ENCODE results near the gene RASGRF2. TPM values are rescaled to one million over a fixed set of nuclear protein-coding genes. Genes with fewer than 3 reads are reported as not detected.

The RASGRF2 gene
- total RNA-seq, 1 donor from 2014 or later = 0.92 TPM

- TF ChIP-seq CTCF (IDR thresholded peaks at IDR 0.05) = no peak
- DNase-seq (ENCODE audit: low spot score) = no peak
- Mint-ChIP-seq H3K4me1 (ENCODE audit: low read depth) (no peaks in the 10 kb centered on the region), H3K36me3 (ENCODE audit: low read depth) (no peaks in the 10 kb centered on the region), H3K4me3 (ENCODE audit: unreplicated experiment) (no peak overlapping the region), H3K27me3 (ENCODE audit: low read depth) (peaks cover 10% of the 10 kb centered on the region), H3K9me3 (ENCODE audit: low read depth) (no peaks in the 10 kb centered on the region), H3K27ac (ENCODE audit: unreplicated experiment) (no peak overlapping the region)
These were observed 168.3 kb downstream of the RASGRF2 start for GRCh38 chr5:81128416-81128815.

- Mint-ChIP-seq H3K36me3 (ENCODE audit: low read depth) (peaks cover 6% of the 10 kb centered on the region), H3K4me1 (ENCODE audit: low read depth) (no peaks in the 10 kb centered on the region), H3K4me3 (ENCODE audit: unreplicated experiment) (no peak overlapping the region), H3K27me3 (ENCODE audit: low read depth) (peaks cover 10% of the 10 kb centered on the region), H3K9me3 (ENCODE audit: low read depth) (peaks cover 12% of the 10 kb centered on the region), H3K27ac (ENCODE audit: unreplicated experiment) (no peak overlapping the region)
- DNase-seq (ENCODE audit: low spot score) = no peak
- TF ChIP-seq CTCF (IDR thresholded peaks at IDR 0.05) = no peak
These were observed 172.2 kb downstream of the RASGRF2 start for GRCh38 chr5:81132381-81132780.

- H3K4me1 Mint-ChIP-seq (ENCODE audit: low read depth) = no peaks in the 10 kb centered on the region
- peaks cover 10% of the 10 kb centered on the region for H3K27me3 Mint-ChIP-seq (ENCODE audit: low read depth)
- no peak overlapping the region for H3K4me3 Mint-ChIP-seq (ENCODE audit: unreplicated experiment)
- TF ChIP-seq CTCF (IDR thresholded peaks at IDR 0.05) = no peak
- peaks cover 12% of the 10 kb centered on the region for H3K9me3 Mint-ChIP-seq (ENCODE audit: low read depth)
- DNase-seq (ENCODE audit: low spot score) = no peak
- H3K27ac Mint-ChIP-seq (ENCODE audit: unreplicated experiment) = no peak overlapping the region
- peaks cover 8% of the 10 kb centered on the region for H3K36me3 Mint-ChIP-seq (ENCODE audit: low read depth)
These were observed 173.9 kb downstream of the RASGRF2 start for GRCh38 chr5:81134066-81134465.

GRCh38 chr5:81134566-81134965 lies 174.4 kb downstream of the RASGRF2 start:
- Mint-ChIP-seq H3K27ac (ENCODE audit: unreplicated experiment) (no peak overlapping the region), H3K27me3 (ENCODE audit: low read depth) (peaks cover 10% of the 10 kb centered on the region), H3K9me3 (ENCODE audit: low read depth) (peaks cover 12% of the 10 kb centered on the region), H3K4me1 (ENCODE audit: low read depth) (no peaks in the 10 kb centered on the region), H3K4me3 (ENCODE audit: unreplicated experiment) (no peak overlapping the region), H3K36me3 (ENCODE audit: low read depth) (peaks cover 8% of the 10 kb centered on the region)
- DNase-seq (ENCODE audit: low spot score) = no peak
- TF ChIP-seq CTCF (IDR thresholded peaks at IDR 0.05) = no peak

GRCh38 chr5:81136557-81136956 lies 176.4 kb downstream of the RASGRF2 start:
- Mint-ChIP-seq H3K27me3 (ENCODE audit: low read depth) (peaks cover 3% of the 10 kb centered on the region), H3K4me1 (ENCODE audit: low read depth) (peaks cover 14% of the 10 kb centered on the region), H3K27ac (ENCODE audit: unreplicated experiment) (no peak overlapping the region), H3K36me3 (ENCODE audit: low read depth) (peaks cover 8% of the 10 kb centered on the region), H3K9me3 (ENCODE audit: low read depth) (peaks cover 12% of the 10 kb centered on the region), H3K4me3 (ENCODE audit: unreplicated experiment) (no peak overlapping the region)
- no peak for TF ChIP-seq CTCF (IDR thresholded peaks at IDR 0.05)
- no peak for DNase-seq (ENCODE audit: low spot score)
